H1 (cell line): ENCODE measurements around the gene ARHGAP25. TPM values are rescaled to one million over a fixed set of nuclear protein-coding genes. Genes with fewer than 3 reads are reported as not detected.

ENCODE experiments used
- CTCF ChIP-seq, 3 experiments: IDR thresholded peaks; 1 replicate in 2 of 3; 2 replicates in 1 of 3; pipeline versions ENCODE4 v1.5.1 to v1.6.1; 2011; ENCODE audit warnings: low read length in 3 of 3, mild to moderate bottlenecking in 3 of 3, inconsistent platforms in 2 of 3, low read depth in 1 of 3, moderate library complexity in 1 of 3; ENCODE audit not compliant: insufficient read depth in 1 of 3; ENCODE audit errors: control extremely low read depth in 1 of 3
- polyA plus RNA-seq, 7 experiments: library from polyadenylated mRNA; depleted of rRNA in 3 of 7; stranded (reverse) in 5 of 7; unstranded in 2 of 7; fragments of >200 nt in 5 of 7; fragments of 200-250 nt in 2 of 7; gene quantifications; 1 replicate in 5 of 7; 2 replicates in 1 of 7; 4 replicates in 1 of 7; pipeline versions ENCODE4 v1.2.1 to v1.2.3, GENCODE V29; 2011 to 2013; ENCODE audit warnings: missing spikeins in 2 of 7, mixed read lengths in 2 of 7
- total RNA-seq: library from RNA; stranded (reverse); fragmentation: NEBNext Ultra II Directional; extraction: Animal tissue kit (Norgen Biotek cat#: 25700); gene quantifications from 2 replicates; pipeline ENCODE4 v1.2.1, GENCODE V29; 2021
- TF ChIP-seq, protein P1 (sequence below): IDR thresholded peaks from 2 replicates; pipeline ENCODE4 v1.6.1; 2012; ENCODE audit warnings: low read length, inconsistent platforms

ARHGAP25 gene
- total and polyA plus RNA-seq, 2 of the 8 experiments (the other 6 are each of a cell fraction or from before 2014, with no cell fraction given) = 1.00 to 1.2 TPM

- TF ChIP-seq, protein P1, sequence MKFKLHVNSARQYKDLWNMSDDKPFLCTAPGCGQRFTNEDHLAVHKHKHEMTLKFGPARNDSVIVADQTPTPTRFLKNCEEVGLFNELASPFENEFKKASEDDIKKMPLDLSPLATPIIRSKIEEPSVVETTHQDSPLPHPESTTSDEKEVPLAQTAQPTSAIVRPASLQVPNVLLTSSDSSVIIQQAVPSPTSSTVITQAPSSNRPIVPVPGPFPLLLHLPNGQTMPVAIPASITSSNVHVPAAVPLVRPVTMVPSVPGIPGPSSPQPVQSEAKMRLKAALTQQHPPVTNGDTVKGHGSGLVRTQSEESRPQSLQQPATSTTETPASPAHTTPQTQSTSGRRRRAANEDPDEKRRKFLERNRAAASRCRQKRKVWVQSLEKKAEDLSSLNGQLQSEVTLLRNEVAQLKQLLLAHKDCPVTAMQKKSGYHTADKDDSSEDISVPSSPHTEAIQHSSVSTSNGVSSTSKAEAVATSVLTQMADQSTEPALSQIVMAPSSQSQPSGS = no peak
- no peak for TF ChIP-seq CTCF (IDR thresholded peaks at IDR 0.05; ENCODE audit: control extremely low read depth in 1 of 3, insufficient read depth in 1 of 3, low read depth in 1 of 3, low read length in 3 of 3)
These were observed 16.2 kb downstream of the ARHGAP25 start (continued) for GRCh38 chr2:68750592-68751396.
